HL-60/S4 treated with phorbol 12-myristate 13-acetate at 8.2 ng/mL for 4 days and 3 days (cell line): Measurements from ENCODE around the gene SLC30A2.

Experiments used
- in situ Hi-C: fragments of 300-500 bp; cut with MboI; formaldehyde crosslinking; loops from 2 replicates; pipeline ENCODE4 v1.15.0; 2022; ENCODE audit warnings: low sequenced_read_pairs

SLC30A2 gene

GRCh38 chr1:26070296-26070962 is 24.5 kb upstream of the SLC30A2 start:
- in situ Hi-C loops, result no loop called here

GRCh38 chr1:26069941-26070295 is 24.0 kb upstream of the SLC30A2 start:
- in situ Hi-C loops, result no loop called here

GRCh38 chr1:26067432-26067911 is 21.6 kb upstream of the SLC30A2 start, which contains the start of gene TRIM63:
Gene TRIM63 (minus strand): TSS chr1:26067630. CDS start chr1:26067494, 136 bp downstream.
- in situ Hi-C loops, result no loop called here

GRCh38 chr1:26066857-26067256 is 20.9 kb upstream of the SLC30A2 start:
- in situ Hi-C loops, result no loop called here

GRCh38 chr1:26066160-26066559 is 20.2 kb upstream of the SLC30A2 start:
- in situ Hi-C loops, result no loop called here

- in situ Hi-C loops, result no loop called here
These were observed 18.6 kb upstream of the SLC30A2 start for GRCh38 chr1:26064553-26064952.

GRCh38 chr1:26060832-26061574 is 15.1 kb upstream of the SLC30A2 start:
- in situ Hi-C loops, result no loop called here

- in situ Hi-C loops, result no loop called here
These were observed 14.0 kb upstream of the SLC30A2 start for GRCh38 chr1:26059906-26060305.

- in situ Hi-C loops, result no loop called here
These were observed 12.2 kb upstream of the SLC30A2 start for GRCh38 chr1:26058052-26058595.

GRCh38 chr1:26057189-26057588 is 11.3 kb upstream of the SLC30A2 start:
- in situ Hi-C loops, result no loop called here

- in situ Hi-C loops, result no loop called here
These were observed 9.1 kb upstream of the SLC30A2 start for GRCh38 chr1:26055041-26055440.

GRCh38 chr1:26053718-26054560 is 8.0 kb upstream of the SLC30A2 start:
- in situ Hi-C loops, result no loop called here

- in situ Hi-C loops, result no loop called here
These were observed 4.3 kb upstream of the SLC30A2 start for GRCh38 chr1:26050248-26050640.

- in situ Hi-C loops, result no loop called here
These were observed 3.8 kb upstream of the SLC30A2 start for GRCh38 chr1:26049531-26050247.

- in situ Hi-C loops, result no loop called here
These were observed 1.5 kb upstream of the SLC30A2 start for GRCh38 chr1:26047278-26047874.

- in situ Hi-C loops, result no loop called here
These were observed 553 bp upstream of the SLC30A2 start for GRCh38 chr1:26046246-26047095.

GRCh38 chr1:26044971-26045721 is 772 bp downstream of the SLC30A2 start:
- in situ Hi-C loops, result no loop called here

GRCh38 chr1:26044414-26044813 is 1.5 kb downstream of the SLC30A2 start:
- in situ Hi-C loops, result no loop called here
